GM06990 (cell line): Measurements from ENCODE around the gene TENM3.

Experiments used
- DNase-seq: peaks from one replicate; pipeline ENCODE4 v3.0.0-alpha.2; 2011; ENCODE audit not compliant: insufficient read length; ENCODE audit errors: extremely low read depth
- H3K27me3 ChIP-seq: replicated peaks from 2 replicates; pipeline ENCODE4 v1.6.0; 2011; ENCODE audit warnings: low read length; ENCODE audit not compliant: control insufficient read depth, insufficient read depth
- H3K36me3 ChIP-seq: 2 replicates; pipeline ENCODE4 v1.5.1; 2011; ENCODE audit warnings: low read length; ENCODE audit not compliant: control insufficient read depth, insufficient read depth
- H3K4me3 ChIP-seq: replicated peaks from 2 replicates; pipeline ENCODE4 v1.5.1; 2011; ENCODE audit warnings: low read depth, mild to moderate bottlenecking, control low read depth, low read length
- CTCF ChIP-seq: IDR thresholded peaks from 2 replicates; pipeline ENCODE4 v1.5.1; 2011; ENCODE audit warnings: low read length, control low read depth, mild to moderate bottlenecking, inconsistent platforms; ENCODE audit not compliant: insufficient read depth, poor library complexity, severe bottlenecking

Gene TENM3

GRCh38 chr4:182552948-182553347 is 309.7 kb downstream of the TENM3 start:
- no peak for DNase-seq
- no peaks in the 10 kb centered on the region for H3K27me3 ChIP-seq
- H3K36me3 ChIP-seq = no peaks in the 10 kb centered on the region
- TF ChIP-seq CTCF = no peak
- H3K4me3 ChIP-seq = no peak overlapping the region

GRCh38 chr4:182553653-182554052 is 310.5 kb downstream of the TENM3 start:
- no peaks in the 10 kb centered on the region for H3K36me3 ChIP-seq
- no peak for DNase-seq

GRCh38 chr4:182554736-182555135 is 311.5 kb downstream of the TENM3 start:
- TF ChIP-seq CTCF = no peak
- Histone ChIP-seq H3K27me3 (no peaks in the 10 kb centered on the region), H3K4me3 (no peak overlapping the region), H3K36me3 (no peaks in the 10 kb centered on the region)
- no peak for DNase-seq

More at GRCh38 chr4:182553653-182554052, 310.5 kb downstream of the TENM3 start:
- no peak for TF ChIP-seq CTCF
- H3K27me3 ChIP-seq = no peaks in the 10 kb centered on the region
- no peak overlapping the region for H3K4me3 ChIP-seq

- no peak overlapping the region for H3K4me3 ChIP-seq
- no peaks in the 10 kb centered on the region for H3K36me3 ChIP-seq
- TF ChIP-seq CTCF = no peak
- DNase-seq = no peak
- H3K27me3 ChIP-seq = no peaks in the 10 kb centered on the region
Measured at GRCh38 chr4:182555997-182556418, 312.8 kb downstream of the TENM3 start.

- Histone ChIP-seq H3K4me3 (no peak overlapping the region), H3K36me3 (no peaks in the 10 kb centered on the region), H3K27me3 (no peaks in the 10 kb centered on the region)
- no peak for TF ChIP-seq CTCF
- DNase-seq = no peak
Measured at GRCh38 chr4:182556580-182556979, 313.4 kb downstream of the TENM3 start.

- TF ChIP-seq CTCF = no peak
- H3K4me3 ChIP-seq = no peak overlapping the region
Measured at GRCh38 chr4:182560358-182560757, 317.2 kb downstream of the TENM3 start.

More at GRCh38 chr4:182560358-182560757, 317.2 kb downstream of the TENM3 start:
- Histone ChIP-seq H3K27me3 (no peaks in the 10 kb centered on the region), H3K36me3 (no peaks in the 10 kb centered on the region)
- DNase-seq = no peak
